GM19025 (cell line): ENCODE measurements around the gene PATZ1.

Source experiments
- ATAC-seq: cut with Tn5 transposase; IDR thresholded peaks from one replicate; pipeline ENCODE4 v1.9.1; 2021; ENCODE audit warnings: mild to moderate bottlenecking, low read depth, moderate library complexity; ENCODE audit not compliant: unreplicated experiment

PATZ1 gene

GRCh38 chr22:31284281-31285155 is 61.6 kb downstream of the PATZ1 start:
- no peak for ATAC-seq

- ATAC-seq = no peak
Observed at GRCh38 chr22:31282748-31283468, 63.2 kb downstream of the PATZ1 start.

GRCh38 chr22:31281733-31282132 is 64.4 kb downstream of the PATZ1 start:
- ATAC-seq = no peak

GRCh38 chr22:31279821-31280505 is 66.2 kb downstream of the PATZ1 start:
- ATAC-seq = no peak

GRCh38 chr22:31279327-31279669 is 66.8 kb downstream of the PATZ1 start:
- no peak for ATAC-seq

DNA sequence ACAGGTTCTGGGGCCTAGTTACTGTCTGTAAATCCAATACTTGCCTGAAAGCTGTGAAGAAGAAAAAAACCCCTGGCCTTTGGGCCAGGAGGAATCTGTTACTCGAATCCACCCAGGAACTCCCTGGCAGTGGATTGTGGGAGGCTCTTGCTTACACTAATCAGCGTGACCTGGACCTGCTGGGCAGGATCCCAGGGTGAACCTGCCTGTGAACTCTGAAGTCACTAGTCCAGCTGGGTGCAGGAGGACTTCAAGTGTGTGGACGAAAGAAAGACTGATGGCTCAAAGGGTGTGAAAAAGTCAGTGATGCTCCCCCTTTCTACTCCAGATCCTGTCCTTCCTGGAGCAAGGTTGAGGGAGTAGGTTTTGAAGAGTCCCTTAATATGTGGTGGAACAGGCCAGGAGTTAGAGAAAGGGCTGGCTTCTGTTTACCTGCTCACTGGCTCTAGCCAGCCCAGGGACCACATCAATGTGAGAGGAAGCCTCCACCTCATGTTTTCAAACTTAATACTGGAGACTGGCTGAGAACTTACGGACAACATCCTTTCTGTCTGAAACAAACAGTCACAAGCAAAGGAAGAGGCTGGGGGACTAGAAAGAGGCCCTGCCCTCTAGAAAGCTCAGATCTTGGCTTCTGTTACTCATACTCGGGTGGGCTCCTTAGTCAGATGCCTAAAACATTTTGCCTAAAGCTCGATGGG is 67.4 kb downstream of the PATZ1 start:
- ATAC-seq = no peak

GRCh38 chr22:31278151-31278621 is 68.0 kb downstream of the PATZ1 start:
- no peak for ATAC-seq

DNA sequence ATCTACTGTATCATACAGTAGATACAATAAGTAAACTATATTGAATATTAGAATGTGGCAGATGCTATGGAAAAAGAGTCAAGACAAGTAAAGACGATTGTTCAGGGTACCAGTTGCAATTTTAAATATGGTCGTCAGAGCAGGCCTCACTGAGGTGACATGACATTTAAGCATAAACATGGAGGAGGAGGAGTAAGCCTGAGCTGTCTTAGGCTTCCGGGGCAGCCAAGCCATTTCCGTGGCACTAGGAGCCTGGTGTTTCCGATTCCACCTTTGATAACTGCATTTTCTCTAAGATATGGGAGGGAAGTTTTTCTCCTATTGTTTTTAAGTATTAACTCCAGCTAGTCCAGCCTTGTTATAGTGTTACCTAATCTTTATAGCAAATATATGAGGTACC is 68.4 kb downstream of the PATZ1 start:
- no peak for ATAC-seq

- ATAC-seq = no peak
Observed at GRCh38 chr22:31276426-31277167, 69.5 kb downstream of the PATZ1 start.
